Endodermal cell (in vitro differentiated cells): ENCODE data around the gene ARHGEF3. TPM values are rescaled to one million over a fixed set of nuclear protein-coding genes. Genes with fewer than 3 reads are reported as not detected.

Experiments used
- DNase-seq: peaks from one replicate; pipeline ENCODE4 v3.0.0-alpha.2; 2017
- H3K27ac ChIP-seq: 2 replicates; pipeline ENCODE4 v1.5.1; 2013; ENCODE audit warnings: mild to moderate bottlenecking, low read depth, low read length, moderate library complexity
- H3K27me3 ChIP-seq: 2 replicates; pipeline ENCODE4 v1.6.1; 2013; ENCODE audit warnings: mild to moderate bottlenecking, low read length, moderate library complexity; ENCODE audit not compliant: insufficient read depth, control insufficient read depth, poor library complexity, severe bottlenecking
- H3K36me3 ChIP-seq: 2 replicates; pipeline ENCODE4 v1.7.0; 2013; ENCODE audit warnings: mild to moderate bottlenecking, low read length, moderate library complexity; ENCODE audit not compliant: control insufficient read depth, insufficient read depth
- H3K4me1 ChIP-seq: one replicate; pipeline ENCODE4 v1.7.0; 2013; ENCODE audit warnings: low read length; ENCODE audit not compliant: control insufficient read depth, insufficient read depth
- H3K4me3 ChIP-seq: 2 replicates; pipeline ENCODE4 v1.5.1; 2013; ENCODE audit warnings: mild to moderate bottlenecking, low read length, moderate library complexity
- H3K9ac ChIP-seq: 2 replicates; pipeline ENCODE4 v1.6.1; 2013; ENCODE audit warnings: mild to moderate bottlenecking, low read length, moderate library complexity; ENCODE audit not compliant: poor library complexity, severe bottlenecking; ENCODE audit errors: extremely low read depth
- H3K9me3 ChIP-seq: 2 replicates; pipeline ENCODE4 v1.6.1; 2013; ENCODE audit warnings: mild to moderate bottlenecking, low read length, moderate library complexity; ENCODE audit not compliant: control insufficient read depth
- H3K27ac Mint-ChIP-seq: 2 replicates; pipeline ENCODE4 v1.8.0; 2020; ENCODE audit warnings: mixed read lengths
- H3K27me3 Mint-ChIP-seq: 2 replicates; pipeline ENCODE4 v1.8.0; 2021; ENCODE audit warnings: mild to moderate bottlenecking, mixed read lengths; ENCODE audit not compliant: insufficient read depth
- H3K36me3 Mint-ChIP-seq: 2 replicates; pipeline ENCODE4 v1.8.0; 2020; ENCODE audit warnings: low read depth, mixed read lengths
- H3K4me1 Mint-ChIP-seq: 2 replicates; pipeline ENCODE4 v1.8.0; 2020; ENCODE audit warnings: mixed read lengths
- H3K4me3 Mint-ChIP-seq: 2 replicates; pipeline ENCODE4 v1.8.0; 2020; ENCODE audit warnings: mild to moderate bottlenecking, moderate library complexity, mixed read lengths
- H3K9me3 Mint-ChIP-seq: 2 replicates; pipeline ENCODE4 v1.8.0; 2020; ENCODE audit warnings: mild to moderate bottlenecking, mixed read lengths
- WGBS, 2 experiments: methylation state at CpG; one replicate each; pipeline versions ENCODE4 v1.1.5 to v1.1.7; 2013; ENCODE audit warnings: missing lambda C conversion rate in 2 of 2, mixed read lengths in 1 of 2; ENCODE audit not compliant: insufficient coverage in 1 of 2, insufficient read length in 1 of 2; 5-methylcytosine and 5-hydroxymethylcytosine counted together
- total RNA-seq, 2 donors: library from RNA; stranded (reverse); fragmentation: NEBNext Ultra II Directional in 1 of 2; extraction: Animal tissue kit (Norgen Biotek cat#: 25700) in 1 of 2; gene quantifications; 2 replicates in 1 of 2; 3 replicates in 1 of 2; pipeline ENCODE4 v1.2.1, GENCODE V29; 2021
- TF ChIP-seq, protein P1 (sequence below): fragments of 200-600 bp; sonication (generic); conservative IDR thresholded peaks from 2 replicates; pipeline ENCODE4 v1.5.0; 2021; ENCODE audit warnings: antibody characterized with exemption, mild to moderate bottlenecking

Gene ARHGEF3
- total RNA-seq, 2 donors from 2014 or later = 12.7 to 14.1 TPM

DNA sequence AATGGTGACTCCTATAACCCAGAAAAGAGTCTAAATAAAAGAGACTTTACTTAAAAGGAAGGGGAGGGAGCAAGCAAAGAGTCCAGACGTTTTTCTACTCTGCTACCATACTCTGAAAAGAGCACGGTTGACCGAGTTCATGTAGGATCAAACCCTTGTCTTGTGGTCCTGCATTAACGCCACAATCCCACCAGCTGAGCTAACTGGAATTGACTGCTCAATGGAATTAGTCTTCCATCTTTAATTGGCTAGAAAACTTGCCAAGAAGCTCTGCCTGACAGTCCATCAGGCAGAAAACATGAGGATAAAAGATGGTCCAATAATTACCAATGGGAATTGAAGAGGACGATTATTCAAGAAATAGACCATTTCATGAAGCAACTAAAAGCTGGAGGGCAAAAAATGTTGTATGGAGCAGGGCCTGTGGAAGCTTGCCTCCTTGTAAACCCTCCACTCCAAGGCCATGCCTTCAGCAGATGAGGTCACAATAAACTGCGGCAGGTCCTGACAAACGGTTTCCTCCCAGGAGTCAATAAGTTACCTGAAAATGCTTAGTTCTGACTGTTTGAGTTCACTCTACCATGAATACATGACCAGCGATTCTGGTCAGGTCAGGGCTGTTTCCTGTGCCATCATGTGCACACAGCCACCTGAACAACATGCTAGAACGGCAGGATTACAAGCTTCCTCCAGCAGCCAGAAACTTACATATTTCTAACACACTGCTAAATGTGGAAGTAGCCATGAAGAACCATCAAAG lies 35.6 kb upstream of the ARHGEF3 start:
- peaks cover 28% of the 10 kb centered on the region for H3K4me1 Mint-ChIP-seq
- no peaks in the 10 kb centered on the region for H3K36me3 ChIP-seq
- H3K4me1 ChIP-seq = peaks cover 8% of the 10 kb centered on the region
- H3K27ac Mint-ChIP-seq = no peak overlapping the region
- no peaks in the 10 kb centered on the region for H3K27me3 Mint-ChIP-seq
- H3K36me3 Mint-ChIP-seq = no peaks in the 10 kb centered on the region
- no peak overlapping the region for H3K4me3 Mint-ChIP-seq
- H3K9me3 ChIP-seq = no peaks in the 10 kb centered on the region
- H3K9ac ChIP-seq = no peak overlapping the region
- TF ChIP-seq, protein P1, sequence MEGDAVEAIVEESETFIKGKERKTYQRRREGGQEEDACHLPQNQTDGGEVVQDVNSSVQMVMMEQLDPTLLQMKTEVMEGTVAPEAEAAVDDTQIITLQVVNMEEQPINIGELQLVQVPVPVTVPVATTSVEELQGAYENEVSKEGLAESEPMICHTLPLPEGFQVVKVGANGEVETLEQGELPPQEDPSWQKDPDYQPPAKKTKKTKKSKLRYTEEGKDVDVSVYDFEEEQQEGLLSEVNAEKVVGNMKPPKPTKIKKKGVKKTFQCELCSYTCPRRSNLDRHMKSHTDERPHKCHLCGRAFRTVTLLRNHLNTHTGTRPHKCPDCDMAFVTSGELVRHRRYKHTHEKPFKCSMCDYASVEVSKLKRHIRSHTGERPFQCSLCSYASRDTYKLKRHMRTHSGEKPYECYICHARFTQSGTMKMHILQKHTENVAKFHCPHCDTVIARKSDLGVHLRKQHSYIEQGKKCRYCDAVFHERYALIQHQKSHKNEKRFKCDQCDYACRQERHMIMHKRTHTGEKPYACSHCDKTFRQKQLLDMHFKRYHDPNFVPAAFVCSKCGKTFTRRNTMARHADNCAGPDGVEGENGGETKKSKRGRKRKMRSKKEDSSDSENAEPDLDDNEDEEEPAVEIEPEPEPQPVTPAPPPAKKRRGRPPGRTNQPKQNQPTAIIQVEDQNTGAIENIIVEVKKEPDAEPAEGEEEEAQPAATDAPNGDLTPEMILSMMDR = no peak
- no peak overlapping the region for H3K27ac ChIP-seq
- H3K4me3 ChIP-seq = no peak overlapping the region
- no peaks in the 10 kb centered on the region for H3K27me3 ChIP-seq
- WGBS, 2 experiments = 85 to 91% methylated on average over 9 of the region's 9 CpGs
- no peak for DNase-seq
- H3K9me3 Mint-ChIP-seq = no peaks in the 10 kb centered on the region

DNA sequence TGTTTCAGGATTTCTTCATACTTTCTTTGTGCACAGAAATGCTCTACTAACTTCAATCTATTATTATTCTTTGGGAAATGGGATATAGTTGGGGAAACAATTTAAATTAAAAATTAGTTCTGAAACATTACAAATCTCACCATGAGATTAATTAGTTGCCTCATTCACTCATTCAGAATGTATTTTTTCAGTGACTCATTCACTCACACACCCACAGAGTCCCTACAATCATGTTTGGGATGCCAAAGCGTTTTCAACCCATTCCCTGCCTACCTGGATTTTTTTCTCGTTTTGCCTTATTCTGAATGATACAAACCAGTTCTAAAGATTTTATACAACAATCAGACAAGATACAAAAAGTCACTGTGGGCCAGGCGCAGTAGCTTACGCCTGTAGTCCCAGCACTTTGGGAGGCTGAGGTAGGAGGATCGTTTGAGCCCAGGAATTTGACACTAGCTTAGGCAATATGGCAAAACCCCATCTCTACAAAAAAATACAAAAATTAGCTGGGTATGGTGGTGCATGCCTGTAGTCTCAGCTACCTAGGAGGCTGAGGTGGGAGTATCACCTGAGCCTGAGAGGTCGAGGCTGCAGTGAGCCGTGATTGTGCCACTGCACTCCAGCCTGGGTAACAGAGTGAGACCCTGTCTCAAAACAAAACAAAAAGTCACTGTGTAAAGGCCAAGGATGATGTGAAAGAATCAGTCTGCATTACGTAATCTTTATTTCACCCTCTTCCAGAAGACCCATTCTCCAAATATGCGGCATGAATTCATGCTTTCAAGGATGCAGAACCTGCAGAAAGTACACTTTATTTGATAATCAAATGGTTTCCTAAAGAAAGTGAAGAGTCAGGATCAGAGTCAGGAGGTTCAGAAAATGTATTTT lies 34.8 kb upstream of the ARHGEF3 start:
- TF ChIP-seq, protein P1 = no peak
- Histone ChIP-seq H3K9me3 (no peaks in the 10 kb centered on the region), H3K9ac (no peak overlapping the region), H3K4me1 (peaks cover 8% of the 10 kb centered on the region), H3K4me3 (no peak overlapping the region), H3K36me3 (no peaks in the 10 kb centered on the region), H3K27me3 (no peaks in the 10 kb centered on the region), H3K27ac (no peak overlapping the region)
- no peaks in the 10 kb centered on the region for H3K36me3 Mint-ChIP-seq
- H3K9me3 Mint-ChIP-seq = no peaks in the 10 kb centered on the region
- no peak for DNase-seq
- H3K27me3 Mint-ChIP-seq = no peaks in the 10 kb centered on the region
- H3K27ac Mint-ChIP-seq = no peak overlapping the region
- H3K4me1 Mint-ChIP-seq = peaks cover 28% of the 10 kb centered on the region
- H3K4me3 Mint-ChIP-seq = no peak overlapping the region
- 80 to 81% methylated on average over 6 to 9 of the region's 9 CpGs for WGBS, 2 experiments

DNA sequence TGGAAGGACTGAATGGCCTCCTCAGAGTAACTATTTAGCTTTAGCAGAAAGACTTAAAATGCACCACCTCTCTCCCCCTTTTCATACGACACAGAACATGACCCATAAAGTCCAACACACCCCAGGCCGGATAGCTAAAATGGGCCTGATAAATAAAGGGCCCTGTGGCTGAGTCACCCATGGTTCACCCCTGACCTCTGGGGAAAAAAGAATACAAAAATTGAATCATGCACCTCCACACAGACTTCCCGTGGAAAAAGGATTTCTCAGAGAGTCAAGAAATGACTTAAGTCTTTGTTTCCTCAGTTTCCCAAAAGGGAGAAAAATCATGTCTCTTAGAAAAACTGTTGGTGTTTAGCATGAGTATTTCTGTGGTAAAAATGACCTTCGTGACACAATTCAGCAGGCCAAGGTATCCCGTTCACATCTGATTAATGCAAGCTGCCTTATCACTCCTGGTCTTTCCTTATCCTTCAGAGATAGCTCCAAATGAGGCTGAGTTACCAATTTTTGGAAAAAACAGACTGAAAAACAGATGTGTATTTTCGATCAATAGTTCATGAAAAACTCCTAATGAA lies 34.0 kb upstream of the ARHGEF3 start:
- Mint-ChIP-seq H3K27ac (no peak overlapping the region), H3K36me3 (no peaks in the 10 kb centered on the region), H3K27me3 (no peaks in the 10 kb centered on the region), H3K4me1 (peaks cover 24% of the 10 kb centered on the region), H3K9me3 (no peaks in the 10 kb centered on the region), H3K4me3 (no peak overlapping the region)
- H3K9me3 ChIP-seq = no peaks in the 10 kb centered on the region
- TF ChIP-seq, protein P1 = no peak
- H3K4me3 ChIP-seq = no peak overlapping the region
- no peak overlapping the region for H3K27ac ChIP-seq
- peaks cover 8% of the 10 kb centered on the region for H3K4me1 ChIP-seq
- 79 to 90% methylated on average over 3 to 6 of the region's 6 CpGs for WGBS, 2 experiments
- H3K9ac ChIP-seq = no peak overlapping the region
- H3K36me3 ChIP-seq = no peaks in the 10 kb centered on the region
- no peak for DNase-seq
- no peaks in the 10 kb centered on the region for H3K27me3 ChIP-seq
